Right atrium auricular region (tissue), 2 donors: Measurements from ENCODE around the gene ADGRG3. TPM values are rescaled to one million over a fixed set of nuclear protein-coding genes. Genes with fewer than 3 reads are reported as not detected.

Source experiments
- DNase-seq: peaks from one replicate; pipeline ENCODE4 v3.0.0-alpha.2; 2019; ENCODE audit warnings: low spot score
- H3K27ac ChIP-seq, 2 donors: fragments of 200-600 bp; sonication (generic); 1 replicate in 1 of 2; 2 replicates in 1 of 2; pipeline ENCODE4 v1.5.1; 2016 to 2019
- H3K27me3 ChIP-seq, 2 donors: fragments of 200-600 bp; sonication (generic); one replicate each; pipeline versions ENCODE4 v1.5.1 to v1.6.0; 2017 to 2019
- H3K36me3 ChIP-seq: fragments of 200-600 bp; sonication (generic); one replicate; pipeline ENCODE4 v1.5.1; 2016
- H3K4me1 ChIP-seq, 2 donors: fragments of 200-600 bp; sonication (generic); one replicate each; pipeline versions ENCODE4 v1.5.1 to v1.6.0; 2017 to 2019
- H3K4me3 ChIP-seq, 2 donors: fragments of 200-600 bp; sonication (generic); 1 replicate in 1 of 2; 2 replicates in 1 of 2; pipeline ENCODE4 v1.5.1; 2017 to 2019; ENCODE audit warnings: mild to moderate bottlenecking in 1 of 2, moderate library complexity in 1 of 2
- H3K9me3 ChIP-seq, 2 donors: fragments of 200-600 bp; sonication (generic); one replicate each; pipeline ENCODE4 v1.5.1; 2019
- total RNA-seq, 2 donors: library from RNA; depleted of rRNA; stranded (reverse); fragments of >200 nt; gene quantifications; one replicate each; pipeline ENCODE4 v1.1.0, GENCODE V29; 2016
- TF ChIP-seq, protein P1 (sequence below), 2 donors: fragments of 200-600 bp; sonication (generic); IDR thresholded peaks; one replicate each; pipeline ENCODE4 v1.5.1; 2019; ENCODE audit warnings: antibody characterized with exemption in 2 of 2

The ADGRG3 gene
- total RNA-seq, 2 donors from 2014 or later: 0.75 to 1.0 TPM

DNA sequence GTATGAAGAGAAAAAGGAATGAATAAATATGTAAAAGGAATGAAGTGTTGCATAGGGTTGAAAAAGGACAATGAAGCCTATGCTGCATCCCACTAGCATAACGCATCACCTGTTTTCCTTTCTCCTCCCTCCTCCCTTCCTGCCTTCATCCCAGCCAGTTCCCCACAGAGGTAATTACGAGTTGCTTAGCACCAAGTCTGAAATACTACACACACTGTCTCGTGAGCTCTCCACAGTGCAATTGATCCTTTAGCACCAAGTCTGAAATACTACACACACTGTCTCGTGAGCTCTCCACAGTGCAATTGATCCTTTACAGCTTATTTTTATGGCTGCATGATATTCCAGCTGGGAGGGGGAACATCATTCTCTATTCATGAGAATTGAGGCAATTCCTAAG, 25.4 kb downstream of the ADGRG3 start:
- no peaks in the 10 kb centered on the region for H3K36me3 ChIP-seq
- H3K4me3 ChIP-seq: no peak overlapping the region
- H3K9me3 ChIP-seq: no peaks in the 10 kb centered on the region
- H3K27me3 ChIP-seq: no peaks in the 10 kb centered on the region
- TF ChIP-seq, protein P1, sequence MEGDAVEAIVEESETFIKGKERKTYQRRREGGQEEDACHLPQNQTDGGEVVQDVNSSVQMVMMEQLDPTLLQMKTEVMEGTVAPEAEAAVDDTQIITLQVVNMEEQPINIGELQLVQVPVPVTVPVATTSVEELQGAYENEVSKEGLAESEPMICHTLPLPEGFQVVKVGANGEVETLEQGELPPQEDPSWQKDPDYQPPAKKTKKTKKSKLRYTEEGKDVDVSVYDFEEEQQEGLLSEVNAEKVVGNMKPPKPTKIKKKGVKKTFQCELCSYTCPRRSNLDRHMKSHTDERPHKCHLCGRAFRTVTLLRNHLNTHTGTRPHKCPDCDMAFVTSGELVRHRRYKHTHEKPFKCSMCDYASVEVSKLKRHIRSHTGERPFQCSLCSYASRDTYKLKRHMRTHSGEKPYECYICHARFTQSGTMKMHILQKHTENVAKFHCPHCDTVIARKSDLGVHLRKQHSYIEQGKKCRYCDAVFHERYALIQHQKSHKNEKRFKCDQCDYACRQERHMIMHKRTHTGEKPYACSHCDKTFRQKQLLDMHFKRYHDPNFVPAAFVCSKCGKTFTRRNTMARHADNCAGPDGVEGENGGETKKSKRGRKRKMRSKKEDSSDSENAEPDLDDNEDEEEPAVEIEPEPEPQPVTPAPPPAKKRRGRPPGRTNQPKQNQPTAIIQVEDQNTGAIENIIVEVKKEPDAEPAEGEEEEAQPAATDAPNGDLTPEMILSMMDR (IDR thresholded peaks at IDR 0.05): no peak
- H3K4me1 ChIP-seq: no peaks in the 10 kb centered on the region
- H3K27ac ChIP-seq: no peak overlapping the region
- no peak for DNase-seq

DNA sequence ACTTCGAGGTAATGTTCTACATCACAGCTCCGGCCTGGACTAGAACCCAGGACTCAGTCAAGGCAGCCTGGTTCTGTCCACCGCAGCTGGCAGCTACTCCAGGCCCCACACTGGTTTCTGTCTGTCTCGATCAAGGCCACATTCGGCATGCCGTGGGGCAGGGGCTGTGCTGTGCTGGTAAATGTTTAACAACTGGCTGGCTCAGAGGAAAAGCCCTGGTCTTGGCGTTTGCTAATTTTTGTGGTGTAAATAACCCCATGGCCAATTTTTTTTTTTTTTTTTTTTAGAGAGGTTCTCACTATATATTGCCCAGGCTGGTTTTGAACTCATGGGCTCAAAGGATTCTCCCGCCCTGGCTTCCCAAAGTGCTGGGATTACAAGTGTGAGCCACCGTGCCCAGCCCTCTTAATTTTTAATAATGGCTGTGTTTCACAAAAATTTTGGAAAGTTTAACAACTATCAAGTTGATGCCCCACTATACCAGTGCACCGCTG, 26.2 kb downstream of the ADGRG3 start:
- TF ChIP-seq, protein P1 (IDR thresholded peaks at IDR 0.05): no peak
- Histone ChIP-seq H3K27me3 (no peaks in the 10 kb centered on the region), H3K36me3 (no peaks in the 10 kb centered on the region), H3K27ac (no peak overlapping the region), H3K9me3 (no peaks in the 10 kb centered on the region), H3K4me3 (peak overlapping the region in 1 of 2 donors; percentile 18), H3K4me1 (no peaks in the 10 kb centered on the region)
- no peak for DNase-seq

DNA sequence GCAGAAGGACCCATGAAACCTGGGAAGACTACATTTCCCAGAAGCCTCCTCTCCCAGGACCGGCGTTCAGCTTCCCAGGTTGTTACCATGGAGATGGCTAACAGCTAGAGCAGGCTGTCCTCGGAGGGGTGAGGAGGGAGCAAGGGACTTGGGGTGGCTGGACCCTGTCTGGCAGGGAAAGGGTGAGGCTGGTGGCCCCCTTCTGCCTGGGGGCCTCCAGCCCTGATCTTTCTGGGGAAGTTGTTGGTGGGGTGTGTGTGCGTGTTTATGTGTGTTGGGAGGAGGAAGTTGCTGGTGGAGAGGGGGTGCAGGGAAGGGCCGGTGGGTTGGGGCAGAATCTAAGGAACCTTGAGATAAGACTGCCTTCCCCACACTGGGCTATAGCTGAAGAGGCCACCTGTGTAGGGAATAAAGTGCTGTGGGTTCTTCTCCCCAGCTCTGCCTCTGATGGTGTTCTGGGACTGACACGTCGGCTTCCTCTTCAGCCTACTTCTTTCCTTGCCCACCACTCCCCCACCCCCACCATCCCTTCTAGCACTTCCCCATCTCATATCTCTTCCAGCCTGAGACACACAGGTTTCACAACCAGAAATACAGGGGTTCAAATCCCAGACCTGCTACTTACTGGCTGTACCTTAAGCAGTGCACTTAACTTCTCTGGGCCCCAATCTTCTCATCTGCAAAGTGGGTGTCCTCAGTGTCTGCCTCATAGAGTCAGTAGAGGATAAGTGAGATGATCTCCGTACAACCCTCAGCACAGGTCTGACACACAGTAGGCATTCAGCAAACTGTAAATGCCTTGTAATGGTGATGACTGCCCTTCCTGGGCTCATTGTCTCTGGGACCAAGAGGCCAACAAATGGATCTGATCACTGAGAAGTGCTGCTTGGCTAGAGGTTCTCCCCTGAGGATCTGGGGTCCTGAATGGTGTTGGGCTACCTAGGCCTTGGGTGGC, 26.9 kb downstream of the ADGRG3 start, which contains the start of gene DRC7:
TSS of gene DRC7 (plus strand) at position 82 of the 955 bp plus-strand sequence. CDS start 3,144 bp downstream, outside the sequence.
- no peaks in the 10 kb centered on the region for H3K4me1 ChIP-seq
- H3K27me3 ChIP-seq: no peaks in the 10 kb centered on the region
- H3K27ac ChIP-seq: no peak within 1 kb of the TSS
- H3K9me3 ChIP-seq: no peaks in the 10 kb centered on the region
- DNase-seq: no peak
- H3K4me3 ChIP-seq: peak within 1 kb of the TSS in 1 of 2 donors; percentile 18
- H3K36me3 ChIP-seq: no peaks in the 10 kb centered on the region
- TF ChIP-seq, protein P1 (IDR thresholded peaks at IDR 0.05): no peak

DNA sequence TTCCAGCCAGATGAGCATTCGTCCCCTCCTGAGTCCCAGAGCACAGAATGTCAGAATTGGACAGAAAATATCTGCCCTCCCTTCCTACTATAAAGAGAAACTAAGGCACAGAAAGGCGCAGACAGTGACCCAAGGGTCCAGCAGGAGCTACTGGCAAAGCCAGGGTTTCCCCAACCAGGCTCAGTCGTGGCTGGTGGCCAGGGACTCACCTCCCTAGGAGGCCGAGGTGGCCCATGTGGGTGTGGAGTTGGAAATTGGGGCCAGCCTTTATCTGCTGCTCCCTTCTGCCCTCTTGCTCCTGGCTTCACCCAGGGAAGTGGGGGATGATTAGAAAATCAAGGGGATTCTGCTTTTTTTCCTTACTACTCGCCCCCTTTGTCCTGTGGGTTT, 27.6 kb downstream of the ADGRG3 start:
- no peak for DNase-seq
- Histone ChIP-seq H3K27ac (no peak overlapping the region), H3K9me3 (no peaks in the 10 kb centered on the region), H3K27me3 (no peaks in the 10 kb centered on the region), H3K4me3 (no peak overlapping the region), H3K4me1 (no peaks in the 10 kb centered on the region), H3K36me3 (no peaks in the 10 kb centered on the region)
- TF ChIP-seq, protein P1 (IDR thresholded peaks at IDR 0.05): no peak

DNA sequence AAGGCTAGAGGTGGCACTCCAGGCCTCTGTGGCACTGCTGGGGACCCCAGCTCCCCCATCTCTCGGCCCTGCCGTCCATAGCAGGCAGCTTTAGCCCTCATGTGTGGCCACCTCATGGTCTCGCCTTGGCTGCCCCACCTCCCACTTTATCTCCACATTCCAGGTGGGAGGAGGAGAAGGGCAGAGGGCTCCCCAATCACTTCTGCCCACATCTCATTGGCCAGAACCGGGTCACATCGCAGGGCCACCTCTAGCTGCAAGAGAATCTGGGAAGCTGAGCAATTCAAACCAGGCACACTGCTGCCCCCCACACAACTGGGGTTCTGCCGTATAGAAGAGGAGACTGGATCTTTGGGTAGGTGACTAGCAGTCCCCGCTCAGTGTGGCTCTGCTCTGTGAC, 28.1 kb downstream of the ADGRG3 start:
- no peak overlapping the region for H3K4me3 ChIP-seq
- no peaks in the 10 kb centered on the region for H3K27me3 ChIP-seq
- H3K9me3 ChIP-seq: no peaks in the 10 kb centered on the region
- no peak overlapping the region for H3K27ac ChIP-seq
- TF ChIP-seq, protein P1 (IDR thresholded peaks at IDR 0.05): no peak
- H3K4me1 ChIP-seq: no peaks in the 10 kb centered on the region
- H3K36me3 ChIP-seq: no peaks in the 10 kb centered on the region
- no peak for DNase-seq
